LNCAP (cell line): ENCODE results near the gene KCNQ5.

Experiments
- TF ChIP-seq, protein P1 (sequence below): fragments of 450-650 bp; IDR thresholded peaks from 2 replicates; pipeline ENCODE4 v1.5.1; 2017; ENCODE audit warnings: mild to moderate bottlenecking

The KCNQ5 gene

DNA sequence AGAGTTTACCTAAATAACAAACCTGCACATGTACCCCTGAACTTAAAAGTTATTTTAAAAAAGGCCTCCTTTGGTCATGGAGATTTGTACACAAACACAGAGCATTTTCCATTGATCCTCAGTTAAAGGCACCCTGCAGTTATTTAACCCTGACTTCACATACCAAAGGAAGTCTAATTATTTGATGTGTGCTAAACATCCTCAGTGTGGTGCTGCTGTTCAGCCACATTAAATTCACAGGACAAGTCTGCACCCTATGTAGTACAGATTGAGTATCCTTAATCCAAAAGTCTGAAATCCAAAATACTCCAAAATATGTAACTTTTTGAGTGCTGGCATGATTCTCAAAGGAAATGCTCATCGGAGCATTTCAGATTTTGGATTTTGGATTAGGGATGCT lies 21.4 kb downstream of the KCNQ5 start:
- TF ChIP-seq, protein P1, sequence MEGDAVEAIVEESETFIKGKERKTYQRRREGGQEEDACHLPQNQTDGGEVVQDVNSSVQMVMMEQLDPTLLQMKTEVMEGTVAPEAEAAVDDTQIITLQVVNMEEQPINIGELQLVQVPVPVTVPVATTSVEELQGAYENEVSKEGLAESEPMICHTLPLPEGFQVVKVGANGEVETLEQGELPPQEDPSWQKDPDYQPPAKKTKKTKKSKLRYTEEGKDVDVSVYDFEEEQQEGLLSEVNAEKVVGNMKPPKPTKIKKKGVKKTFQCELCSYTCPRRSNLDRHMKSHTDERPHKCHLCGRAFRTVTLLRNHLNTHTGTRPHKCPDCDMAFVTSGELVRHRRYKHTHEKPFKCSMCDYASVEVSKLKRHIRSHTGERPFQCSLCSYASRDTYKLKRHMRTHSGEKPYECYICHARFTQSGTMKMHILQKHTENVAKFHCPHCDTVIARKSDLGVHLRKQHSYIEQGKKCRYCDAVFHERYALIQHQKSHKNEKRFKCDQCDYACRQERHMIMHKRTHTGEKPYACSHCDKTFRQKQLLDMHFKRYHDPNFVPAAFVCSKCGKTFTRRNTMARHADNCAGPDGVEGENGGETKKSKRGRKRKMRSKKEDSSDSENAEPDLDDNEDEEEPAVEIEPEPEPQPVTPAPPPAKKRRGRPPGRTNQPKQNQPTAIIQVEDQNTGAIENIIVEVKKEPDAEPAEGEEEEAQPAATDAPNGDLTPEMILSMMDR: no peak

DNA sequence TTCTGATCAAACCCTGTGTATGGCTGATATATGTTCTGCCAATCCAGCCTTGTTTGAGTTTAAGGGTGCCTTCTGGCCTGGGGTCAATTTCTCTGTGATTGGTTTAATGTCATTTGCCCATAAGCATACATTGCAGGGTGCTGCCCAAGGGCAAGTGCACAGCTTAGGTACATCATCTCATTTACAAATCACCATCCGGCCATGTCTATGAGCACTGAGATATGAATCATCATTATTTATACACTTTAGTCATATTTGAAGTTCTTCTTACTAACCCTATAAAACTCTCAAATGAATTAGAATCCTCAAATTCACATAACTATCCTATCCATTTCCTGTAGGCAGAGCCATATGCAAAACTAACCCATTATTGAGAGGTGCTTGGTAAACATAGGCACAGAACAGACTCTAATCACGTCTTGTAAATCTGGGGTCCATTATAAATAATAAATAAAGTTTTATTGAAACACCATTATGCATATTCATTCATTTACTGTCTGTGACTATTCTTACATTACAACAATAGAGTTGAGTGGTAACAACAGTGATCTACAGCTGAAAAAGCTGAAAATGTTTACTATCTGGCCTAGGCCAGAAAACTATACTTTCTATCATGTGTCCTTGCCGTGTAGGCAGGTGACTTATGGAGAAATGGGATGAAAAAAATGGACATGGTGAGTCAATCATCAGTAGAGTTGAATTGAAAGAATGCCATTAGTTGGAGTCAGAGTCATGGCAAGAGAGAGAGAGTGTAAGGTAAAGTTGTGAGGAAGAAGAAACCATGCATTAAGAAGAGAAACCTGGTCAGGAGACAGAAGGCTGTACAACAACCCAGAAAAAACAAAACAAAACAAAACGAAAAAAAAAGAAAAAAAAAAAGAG lies 25.0 kb downstream of the KCNQ5 start:
- TF ChIP-seq, protein P1: no peak

DNA sequence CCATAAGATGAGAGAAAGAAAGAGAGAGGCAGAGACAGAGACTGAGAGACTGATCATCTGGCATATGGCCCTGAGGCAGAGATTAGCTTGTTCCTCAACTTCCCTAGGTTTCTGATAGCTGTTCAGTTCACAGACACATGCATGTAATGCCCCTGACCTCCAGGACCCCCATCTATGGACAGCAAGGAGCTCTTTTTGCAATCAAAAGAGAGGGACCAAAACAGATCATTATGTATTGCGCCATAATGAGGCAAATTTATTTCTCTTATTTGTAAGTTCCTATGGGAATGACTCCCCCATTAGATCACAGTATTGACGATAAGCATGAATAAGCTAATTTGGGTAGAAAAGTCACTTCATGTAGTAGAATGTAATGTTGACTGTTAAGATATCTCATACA lies 25.6 kb downstream of the KCNQ5 start:
- TF ChIP-seq, protein P1: no peak

DNA sequence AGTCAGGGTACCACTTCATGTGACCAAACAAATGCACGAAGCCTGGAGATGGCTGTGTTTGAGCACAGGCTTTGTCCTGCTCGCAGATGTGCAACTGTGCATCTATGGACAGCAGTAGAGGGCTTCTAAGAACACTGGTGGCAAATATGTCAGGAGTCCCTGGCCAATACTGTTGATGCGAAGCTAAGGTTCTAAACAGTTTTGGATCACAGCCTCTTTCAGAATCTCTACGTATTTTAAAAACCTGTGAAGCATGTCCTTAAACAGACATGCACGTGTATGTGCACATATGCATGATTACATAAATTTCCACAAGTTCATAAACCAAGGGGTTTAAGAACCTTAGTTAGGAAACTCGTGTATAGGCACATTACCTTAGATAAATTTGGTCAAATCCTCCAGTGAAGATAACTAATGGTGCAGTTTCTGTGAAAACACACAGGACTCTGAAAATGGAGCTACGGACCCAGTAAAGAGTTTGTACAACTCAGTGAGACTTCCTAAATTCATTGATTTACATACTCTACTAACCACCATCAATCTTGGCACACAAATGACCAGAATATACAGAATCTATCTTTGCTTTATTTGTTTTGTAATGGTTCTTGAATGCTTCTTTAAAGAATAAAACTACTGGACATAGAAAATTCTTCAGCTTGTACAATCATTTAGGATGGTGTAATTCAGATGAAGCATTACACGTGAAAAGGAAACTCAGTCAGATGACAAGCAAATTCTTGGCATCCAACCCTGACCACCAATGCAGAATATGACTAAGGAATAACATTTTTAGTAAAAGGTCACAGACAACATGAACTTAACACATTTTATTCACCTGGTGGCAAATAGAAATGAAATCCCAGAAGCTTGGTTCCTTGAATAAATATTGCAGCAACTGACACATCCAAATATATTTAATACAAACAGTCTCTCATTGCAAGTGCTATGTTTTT lies 27.4 kb downstream of the KCNQ5 start:
- TF ChIP-seq, protein P1: no peak

DNA sequence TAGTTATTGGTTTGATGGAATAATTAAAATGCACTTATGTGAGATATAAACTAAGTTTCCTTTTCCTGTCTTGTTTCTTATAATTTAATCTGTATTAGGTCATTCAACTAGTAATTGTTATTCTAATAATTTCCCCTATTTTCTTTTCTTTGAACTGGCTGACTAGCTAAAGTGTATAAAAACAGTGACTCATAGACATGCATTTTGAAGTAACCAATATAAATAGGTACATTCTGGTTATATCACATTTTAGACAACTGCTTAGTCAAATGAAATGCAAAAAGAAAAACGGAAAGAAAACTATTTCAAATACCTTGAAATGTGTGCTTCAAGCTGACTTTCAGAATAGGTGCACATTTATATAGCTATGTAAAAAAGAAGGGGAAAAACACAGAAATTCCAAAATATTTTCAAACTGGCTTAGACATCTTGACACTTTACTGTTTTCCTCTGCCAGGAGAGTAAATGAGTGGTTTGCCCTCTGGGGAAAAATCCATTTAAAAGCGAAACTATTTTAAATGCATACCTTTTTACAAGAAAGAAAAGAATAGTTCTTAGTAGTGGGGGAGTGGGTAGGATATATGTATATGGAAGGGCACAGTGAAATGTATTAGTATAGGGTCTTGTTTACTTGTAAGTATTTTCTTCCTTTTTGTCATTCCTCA lies 28.3 kb downstream of the KCNQ5 start:
- TF ChIP-seq, protein P1: no peak

DNA sequence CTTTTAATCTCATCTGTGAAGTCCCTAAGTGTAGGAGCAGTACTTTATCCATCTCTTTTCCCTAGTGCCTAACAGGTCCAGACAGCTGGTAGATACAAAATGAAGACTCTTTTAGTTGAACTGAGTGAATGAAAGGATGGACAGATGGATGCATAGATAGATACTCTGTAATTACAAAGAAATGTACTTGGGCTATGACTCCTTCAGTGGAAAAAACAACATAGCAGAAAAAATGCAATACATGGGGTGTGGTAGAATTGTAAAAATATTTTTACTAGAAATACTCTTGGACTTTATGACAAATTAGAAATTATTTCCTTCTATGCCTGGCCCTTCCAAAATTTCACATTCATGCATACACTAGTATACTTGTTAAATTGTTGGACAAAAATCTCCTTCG lies 29.3 kb downstream of the KCNQ5 start:
- TF ChIP-seq, protein P1: no peak
